Endothelial cell of umbilical vein (primary cell): ENCODE measurements around the gene CCDC40. TPM values are rescaled to one million over a fixed set of nuclear protein-coding genes. Genes with fewer than 3 reads are reported as not detected.

Source experiments
- BruUV-seq: library from RNA; stranded (reverse); fragments of 400-500 nt; replicated peaks from 2 replicates; lab custom pipeline; 2021; lab: Mats Ljungman, UMichigan
- CTCF ChIA-PET: fragments of 300-600, 350-600 bp; sonication (Branson Sonifier 250); formaldehyde crosslinking; loops from one replicate; lab custom pipeline; 2021; ENCODE audit warnings: antibody characterized with exemption, inconsistent platforms; lab: Charles Lee
- POLR2A ChIA-PET: fragments of 300-600, 350-600 bp; sonication (Branson Sonifier 250); formaldehyde crosslinking; loops from one replicate; lab custom pipeline; 2021; ENCODE audit warnings: antibody characterized with exemption, inconsistent platforms; lab: Charles Lee
- DNase-seq: peaks from one replicate; pipeline ENCODE4 v3.0.0-alpha.2; 2011; ENCODE audit warnings: low read depth, low spot score
- FAIRE-seq: peaks from 2 replicates; lab custom pipeline; 2011; peaks lifted over from hg19 to GRCh38; lab: Jason Lieb, UNC
- H2AFZ ChIP-seq: 2 replicates; pipeline ENCODE4 v1.6.0; 2012; ENCODE audit warnings: low read depth, low read length, control low read depth, inconsistent platforms
- H3K27ac ChIP-seq: 2 replicates; pipeline ENCODE4 v1.5.1; 2011; ENCODE audit warnings: low read depth, mild to moderate bottlenecking, control low read depth, low read length, moderate library complexity; ENCODE audit not compliant: insufficient read depth
- H3K27me3 ChIP-seq, 2 experiments: 2 replicates each; pipeline versions ENCODE4 v1.6.0 to v1.6.1; 2011; ENCODE audit warnings: low read length in 2 of 2, mixed read lengths in 1 of 2; ENCODE audit not compliant: control insufficient read depth in 2 of 2, insufficient read depth in 2 of 2
- H3K36me3 ChIP-seq, 2 experiments: 2 replicates in 1 of 2; 3 replicates in 1 of 2; pipeline ENCODE4 v1.5.1; 2011; ENCODE audit warnings: low read length in 2 of 2, mild to moderate bottlenecking in 1 of 2, moderate library complexity in 1 of 2; ENCODE audit not compliant: control insufficient read depth in 2 of 2, insufficient read depth in 2 of 2; ENCODE audit errors: extremely low read depth in 1 of 2
- H3K4me1 ChIP-seq: 3 replicates; pipeline ENCODE4 v1.5.1; 2011; ENCODE audit warnings: mild to moderate bottlenecking, low read length; ENCODE audit not compliant: control insufficient read depth, insufficient read depth; ENCODE audit errors: extremely low read depth
- H3K4me2 ChIP-seq: 2 replicates; pipeline ENCODE4 v1.6.1; 2011; ENCODE audit warnings: low read length, control low read depth, mixed read lengths; ENCODE audit not compliant: insufficient read depth
- H3K4me3 ChIP-seq, 3 experiments: fragments of 200-600 bp in 1 of 3; sonication (generic), shearing (Covaris generic) in 1 of 3; replicated peaks in 1 of 3; 2 replicates each; pipeline ENCODE4 v1.5.1; 2011 to 2016; ENCODE audit warnings: control low read depth in 3 of 3, low read length in 3 of 3, mild to moderate bottlenecking in 2 of 3, inconsistent platforms in 1 of 3, low read depth in 1 of 3, moderate library complexity in 1 of 3; ENCODE audit not compliant: insufficient read depth in 1 of 3
- H3K79me2 ChIP-seq: 2 replicates; pipeline ENCODE4 v1.6.0; 2012; ENCODE audit warnings: low read length, inconsistent platforms; ENCODE audit not compliant: control insufficient read depth, insufficient read depth
- H3K9ac ChIP-seq: replicated peaks from 2 replicates; pipeline ENCODE3; 2011; ENCODE audit warnings: low read length, control low read depth; ENCODE audit not compliant: insufficient read depth; ENCODE audit errors: extremely low read depth
- H3K9me1 ChIP-seq: replicated peaks from 3 replicates; pipeline ENCODE4 v1.6.0; 2011; ENCODE audit warnings: mild to moderate bottlenecking, low read length; ENCODE audit not compliant: control insufficient read depth, insufficient read depth; ENCODE audit errors: extremely low read depth
- H3K9me3 ChIP-seq: replicated peaks from 2 replicates; pipeline ENCODE4 v1.5.1; 2012; ENCODE audit warnings: low read length, inconsistent platforms; ENCODE audit not compliant: control insufficient read depth, insufficient read depth
- H4K20me1 ChIP-seq: replicated peaks from 2 replicates; pipeline ENCODE3; 2011; ENCODE audit warnings: mild to moderate bottlenecking, low read length; ENCODE audit not compliant: control insufficient read depth, insufficient read depth; ENCODE audit errors: extremely low read depth
- FOS ChIP-seq: IDR thresholded peaks from 2 replicates; pipeline ENCODE4 v1.6.1; 2011; ENCODE audit warnings: mild to moderate bottlenecking, low read length, moderate library complexity, borderline replicate concordance; ENCODE audit not compliant: insufficient read depth
- GATA2 ChIP-seq: IDR thresholded peaks from 2 replicates; pipeline ENCODE4 v1.7.0; 2011; ENCODE audit warnings: low read depth, mild to moderate bottlenecking, moderate library complexity, mixed read lengths, low read length; ENCODE audit not compliant: insufficient read length, insufficient read depth
- MYC ChIP-seq: IDR thresholded peaks from one replicate; pipeline ENCODE4 v1.6.1; 2011; ENCODE audit warnings: mild to moderate bottlenecking, low read depth, low read length
- POLR2A ChIP-seq: IDR thresholded peaks from 2 replicates; pipeline ENCODE4 v1.6.1; 2012; ENCODE audit warnings: low read depth, mild to moderate bottlenecking, control low read depth, low read length
- dilution Hi-C: fragments of 300-500 bp; cut with MboI; formaldehyde crosslinking; loops from one replicate; pipeline ENCODE4 v1.15.0; 2019; ENCODE audit warnings: low sequenced_read_pairs; ENCODE audit not compliant: extremely low pct_ligation_motif_present
- intact Hi-C: fragments of 100-400 bp; cut with micrococcal nuclease; formaldehyde crosslinking; loops from one replicate; pipeline ENCODE4 v1.10.0; 2022
- polyA plus RNA-seq, 4 experiments: library from polyadenylated mRNA; depleted of rRNA in 3 of 4; stranded (reverse) in 3 of 4; unstranded in 1 of 4; fragments of >200 nt; gene quantifications; 2 replicates each; pipeline versions ENCODE4 v1.2.1 to v1.2.3, GENCODE V29; 2011 to 2012; ENCODE audit warnings: missing spikeins in 1 of 4
- total RNA-seq: library from RNA; stranded (reverse); gene quantifications from 2 replicates; pipeline ENCODE4 v1.2.3, GENCODE V29; 2021
- TF ChIP-seq, protein P1 (sequence below), 2 donors: IDR thresholded peaks; 1 replicate in 1 of 2; 2 replicates in 1 of 2; pipeline ENCODE4 v1.5.1; 2011; ENCODE audit warnings: low read length in 2 of 2, mild to moderate bottlenecking in 2 of 2, moderate library complexity in 2 of 2, control low read depth in 1 of 2, inconsistent platforms in 1 of 2, low read depth in 1 of 2; ENCODE audit not compliant: insufficient read depth in 1 of 2; ENCODE audit errors: extremely low read depth in 1 of 2
- TF ChIP-seq, protein P2 (sequence below): IDR thresholded peaks from 2 replicates; pipeline ENCODE4 v1.6.1; 2011; ENCODE audit not compliant: insufficient read depth, insufficient read length

CCDC40 gene
- total and polyA plus RNA-seq, 2 donors (not counting 3 experiments of a cell fraction or from before 2014, with no cell fraction given) = 1.4 to 5.5 TPM

DNA sequence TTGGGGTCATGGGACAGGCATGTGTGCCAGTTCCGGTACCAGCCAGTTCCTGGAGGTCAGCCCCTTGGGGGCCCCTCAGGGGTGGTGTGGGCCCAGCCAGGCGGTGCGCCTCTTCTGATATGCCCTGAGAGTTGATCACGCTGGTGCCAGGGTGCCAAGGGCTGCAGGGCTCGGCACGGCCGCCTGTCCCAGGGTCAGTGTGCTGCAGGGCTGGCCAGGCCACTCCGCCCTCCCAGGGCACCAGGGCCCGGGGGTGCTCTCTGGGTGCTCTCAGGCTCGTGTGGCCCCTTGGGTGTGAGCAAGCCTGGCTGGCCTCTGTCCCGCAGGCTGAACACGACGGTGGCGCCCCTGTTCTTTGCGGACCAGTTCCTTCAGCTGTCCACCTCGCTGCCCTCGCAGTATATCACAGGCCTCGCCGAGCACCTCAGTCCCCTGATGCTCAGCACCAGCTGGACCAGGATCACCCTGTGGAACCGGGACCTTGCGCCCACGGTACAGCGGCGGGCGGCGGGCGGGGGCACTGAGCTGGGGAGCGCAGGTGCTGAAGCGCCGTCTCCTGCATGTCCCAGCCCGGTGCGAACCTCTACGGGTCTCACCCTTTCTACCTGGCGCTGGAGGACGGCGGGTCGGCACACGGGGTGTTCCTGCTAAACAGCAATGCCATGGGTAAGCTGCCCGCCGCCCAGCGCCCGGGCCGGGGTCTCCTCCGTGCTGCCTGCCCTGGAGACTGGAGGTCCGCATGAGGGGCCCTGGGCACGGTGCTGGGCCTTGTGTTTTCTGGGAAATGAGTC is 71.0 kb downstream of the CCDC40 start:
- Histone ChIP-seq H3K27me3 (no peaks in the 10 kb centered on the region), H3K4me2 (no peak overlapping the region), H3K9me3 (no peaks in the 10 kb centered on the region), H3K27ac (no peak overlapping the region), H3K36me3 (no peaks in the 10 kb centered on the region), H3K9me1 (no peaks in the 10 kb centered on the region), H3K79me2 (no peaks in the 10 kb centered on the region), H3K4me3 (no peak overlapping the region), H4K20me1 (no peaks in the 10 kb centered on the region), H3K4me1 (no peaks in the 10 kb centered on the region), H2AFZ (no peak overlapping the region), H3K9ac (no peak overlapping the region)
- DNase-seq (no peak), FAIRE-seq (no peak)
- dilution Hi-C loops (no loop called here), intact Hi-C loops (loop anchor here (10.0 kb wide), 1 partner anchor 257 kb away; no protein-coding TSS in a partner anchor)
- ChIA-PET POLR2A (no interaction called here), CTCF (interaction anchor here (0.7 to 1.5 kb wide), 2 partner anchors 11 to 17 kb away, joined by 3 to 4 read pairs; no protein-coding TSS in a partner anchor)
- BruUV-seq = no TSS peak
- no peak for TF ChIP-seq FOS
- no peak for TF ChIP-seq MYC
- TF ChIP-seq, protein P1, sequence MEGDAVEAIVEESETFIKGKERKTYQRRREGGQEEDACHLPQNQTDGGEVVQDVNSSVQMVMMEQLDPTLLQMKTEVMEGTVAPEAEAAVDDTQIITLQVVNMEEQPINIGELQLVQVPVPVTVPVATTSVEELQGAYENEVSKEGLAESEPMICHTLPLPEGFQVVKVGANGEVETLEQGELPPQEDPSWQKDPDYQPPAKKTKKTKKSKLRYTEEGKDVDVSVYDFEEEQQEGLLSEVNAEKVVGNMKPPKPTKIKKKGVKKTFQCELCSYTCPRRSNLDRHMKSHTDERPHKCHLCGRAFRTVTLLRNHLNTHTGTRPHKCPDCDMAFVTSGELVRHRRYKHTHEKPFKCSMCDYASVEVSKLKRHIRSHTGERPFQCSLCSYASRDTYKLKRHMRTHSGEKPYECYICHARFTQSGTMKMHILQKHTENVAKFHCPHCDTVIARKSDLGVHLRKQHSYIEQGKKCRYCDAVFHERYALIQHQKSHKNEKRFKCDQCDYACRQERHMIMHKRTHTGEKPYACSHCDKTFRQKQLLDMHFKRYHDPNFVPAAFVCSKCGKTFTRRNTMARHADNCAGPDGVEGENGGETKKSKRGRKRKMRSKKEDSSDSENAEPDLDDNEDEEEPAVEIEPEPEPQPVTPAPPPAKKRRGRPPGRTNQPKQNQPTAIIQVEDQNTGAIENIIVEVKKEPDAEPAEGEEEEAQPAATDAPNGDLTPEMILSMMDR (IDR thresholded peaks at IDR 0.05; ENCODE audit: extremely low read depth in 1 of 2, insufficient read depth in 1 of 2, low read depth in 1 of 2, low read length in 2 of 2) = no peak
- TF ChIP-seq, protein P2, sequence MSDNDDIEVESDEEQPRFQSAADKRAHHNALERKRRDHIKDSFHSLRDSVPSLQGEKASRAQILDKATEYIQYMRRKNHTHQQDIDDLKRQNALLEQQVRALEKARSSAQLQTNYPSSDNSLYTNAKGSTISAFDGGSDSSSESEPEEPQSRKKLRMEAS = no peak
- no peak for TF ChIP-seq GATA2
- TF ChIP-seq POLR2A = no peak
